Activated gamma-delta T cell (primary cell): Measurements from ENCODE around the gene TOMM34.

Experiments used
- DNase-seq: peaks from one replicate; lab custom pipeline; 2025; lab: John Stamatoyannopoulos, UW

The TOMM34 gene

GRCh38 chr20:44962483-44962882 lies 2.3 kb upstream of the TOMM34 start:
- DNase-seq = no peak

GRCh38 chr20:44961870-44962267 lies 1.7 kb upstream of the TOMM34 start:
- no peak for DNase-seq

GRCh38 chr20:44961011-44961869 lies 1.0 kb upstream of the TOMM34 start:
- no peak for DNase-seq

- DNase-seq = no peak
Observed at GRCh38 chr20:44959638-44960102, 527 bp downstream of the TOMM34 start.

GRCh38 chr20:44959082-44959637 lies 1.0 kb downstream of the TOMM34 start:
- no peak for DNase-seq

GRCh38 chr20:44958276-44958675 lies 1.9 kb downstream of the TOMM34 start:
- no peak for DNase-seq

- DNase-seq = no peak
Observed at GRCh38 chr20:44956410-44956809, 3.8 kb downstream of the TOMM34 start.

- DNase-seq = no peak
Observed at GRCh38 chr20:44955270-44955669, 4.9 kb downstream of the TOMM34 start.

- DNase-seq = no peak
Observed at GRCh38 chr20:44954211-44954610, 6.0 kb downstream of the TOMM34 start.

GRCh38 chr20:44952731-44953130 lies 7.5 kb downstream of the TOMM34 start:
- no peak for DNase-seq

GRCh38 chr20:44950368-44950767 lies 9.8 kb downstream of the TOMM34 start:
- DNase-seq = no peak

GRCh38 chr20:44948513-44948912 lies 11.7 kb downstream of the TOMM34 start:
- DNase-seq = no peak

GRCh38 chr20:44948107-44948506 lies 12.1 kb downstream of the TOMM34 start:
- no peak for DNase-seq

- no peak for DNase-seq
Observed at GRCh38 chr20:44946271-44946852, 13.8 kb downstream of the TOMM34 start.

GRCh38 chr20:44945261-44945660 lies 14.9 kb downstream of the TOMM34 start:
- no peak for DNase-seq

GRCh38 chr20:44943828-44944227 lies 16.4 kb downstream of the TOMM34 start:
- DNase-seq = no peak

GRCh38 chr20:44942264-44942973 lies 17.8 kb downstream of the TOMM34 start:
- no peak for DNase-seq

GRCh38 chr20:44941120-44941691 lies 19.0 kb downstream of the TOMM34 start:
- DNase-seq = no peak

- DNase-seq = no peak
Observed at GRCh38 chr20:44938637-44939036, 21.6 kb downstream of the TOMM34 start.

- no peak for DNase-seq
Observed at GRCh38 chr20:44936510-44936909, 23.7 kb downstream of the TOMM34 start.

- DNase-seq = no peak
Observed at GRCh38 chr20:44932916-44933315, 27.3 kb downstream of the TOMM34 start.

- DNase-seq = no peak
Observed at GRCh38 chr20:44931911-44932310, 28.3 kb downstream of the TOMM34 start.
